NCI-H2081 (cell line): Measurements from ENCODE around the gene PEX11A.
"Not testable (repeated sequence)": the region's sequence is repeated elsewhere in the genome, so short reads cannot be mapped to it uniquely, and the experiment has no call there.

Experiments
- DNase-seq, 2 experiments: peaks; one replicate each; lab custom pipeline; 2025; lab: John Stamatoyannopoulos, UW

The PEX11A gene

DNA sequence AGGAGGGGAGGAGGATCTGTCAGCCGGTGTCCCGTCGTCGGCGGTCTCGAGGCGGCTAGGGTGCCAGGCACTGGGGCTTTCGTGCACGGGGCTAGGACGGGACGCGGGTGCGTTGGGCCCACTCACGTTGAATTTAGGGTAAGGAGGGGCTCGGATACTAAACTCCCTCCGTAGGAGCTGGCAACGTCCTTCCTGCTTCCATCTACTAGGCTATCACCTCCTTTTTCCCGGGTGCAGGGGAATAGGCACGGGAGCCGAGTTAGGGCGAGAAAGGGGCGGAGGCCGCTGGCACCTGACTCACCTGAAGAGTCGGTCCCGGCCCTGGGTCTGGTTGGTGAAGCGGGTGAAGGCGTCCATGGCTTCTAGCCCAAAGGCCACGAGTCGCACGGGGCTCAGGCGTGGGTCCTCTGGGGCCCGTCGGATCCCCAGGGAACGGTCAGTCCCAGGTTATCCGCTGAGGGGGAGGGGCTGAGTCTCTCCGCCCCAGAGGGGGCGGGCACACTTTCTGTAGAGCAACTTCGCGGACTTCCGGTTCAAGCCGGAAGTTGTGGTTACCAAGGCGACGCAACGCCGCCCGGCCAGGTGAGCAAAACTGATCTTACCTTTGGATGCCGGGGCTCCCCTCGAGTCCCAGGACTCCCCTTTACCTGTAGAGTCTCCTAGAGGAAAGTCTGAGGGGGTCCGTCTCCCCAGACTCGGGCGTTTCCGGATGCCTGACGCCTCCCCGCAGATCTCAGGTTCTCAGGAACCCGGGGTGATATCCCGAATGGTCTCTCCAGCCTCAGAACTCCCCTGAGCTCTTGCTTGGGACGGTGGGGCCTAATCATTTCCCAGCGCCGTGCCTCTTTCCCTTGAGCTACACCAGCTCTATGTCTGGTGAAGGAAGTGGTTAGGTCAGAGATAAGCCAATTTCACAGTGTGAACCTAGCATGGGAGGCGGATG is at the start of gene PEX11A, which contains the start of gene WDR93:
PEX11A (minus strand) TSS at position 479 of the 943 bp plus-strand sequence; CDS start at position 357, 122 bp downstream.
WDR93 (plus strand) TSS at position 536 of the 943 bp plus-strand sequence. CDS start 10,936 bp downstream, outside the sequence.
- DNase-seq: peak; percentile 76 to 86

DNA sequence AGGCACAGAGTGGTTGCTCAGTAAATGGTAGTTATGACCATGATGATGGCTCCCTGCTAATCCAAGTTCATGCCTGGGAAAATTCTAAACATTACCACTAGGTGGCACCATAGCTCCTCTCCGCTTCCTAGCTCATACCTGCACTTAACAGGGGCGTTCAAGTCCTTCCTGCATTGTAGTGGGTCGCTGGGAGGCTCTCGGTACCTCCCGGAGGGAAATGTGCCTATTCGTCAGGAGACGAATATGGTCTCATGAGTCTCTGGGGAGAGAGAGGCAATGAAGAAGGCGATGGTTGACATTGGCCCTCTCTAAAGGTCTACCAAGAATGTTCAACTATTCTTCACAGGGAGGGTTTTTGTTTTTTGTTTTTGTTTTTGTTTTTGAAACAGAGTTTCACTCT is 49.6 kb upstream of the PEX11A start:
- DNase-seq: peak; percentile 71 to 81

- DNase-seq: no peak
Observed at GRCh38 chr15:89735773-89736172, 45.2 kb upstream of the PEX11A start.

GRCh38 chr15:89732451-89733172 is 42.1 kb upstream of the PEX11A start:
- no peak for DNase-seq

DNA sequence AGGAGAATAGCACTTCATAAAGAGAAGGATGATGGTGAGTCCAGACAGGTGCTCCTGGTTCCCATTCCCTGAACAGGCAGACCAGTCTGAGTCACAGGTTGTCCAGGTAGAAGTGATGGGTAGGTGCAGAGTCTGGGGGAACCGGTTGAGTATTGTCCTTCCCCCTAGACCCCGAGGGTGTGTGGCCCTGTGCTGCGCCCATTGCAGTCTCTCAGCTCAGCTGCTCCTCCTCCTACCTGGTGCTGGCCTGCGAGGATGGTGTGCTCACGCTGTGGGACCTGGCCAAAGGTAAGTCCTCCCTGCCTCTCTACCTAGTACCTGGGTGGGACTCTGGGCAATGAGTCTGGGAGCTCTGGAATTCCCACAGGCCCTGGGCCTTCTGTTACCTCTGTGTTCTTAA is 40.7 kb upstream of the PEX11A start:
- DNase-seq: no peak

GRCh38 chr15:89728254-89728653 is 37.7 kb upstream of the PEX11A start:
- DNase-seq: no peak

DNA sequence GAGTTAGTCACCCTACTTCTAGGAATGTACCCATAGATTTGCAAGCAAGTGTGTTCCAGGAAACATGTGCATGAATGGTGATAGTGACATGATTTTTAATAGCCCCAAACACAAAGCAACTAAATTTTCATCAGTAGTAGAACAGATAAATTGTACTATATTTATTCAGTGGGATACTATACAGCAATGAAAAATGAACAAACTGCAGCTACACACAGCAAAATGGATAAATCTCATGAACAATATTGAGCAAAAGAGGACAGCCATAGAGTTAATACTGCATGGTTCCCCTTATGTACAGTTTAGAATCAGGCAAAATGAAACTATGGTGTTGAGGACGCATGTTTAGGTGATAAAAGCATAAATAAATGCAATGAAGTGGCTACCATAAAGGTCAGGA is 34.5 kb upstream of the PEX11A start:
- DNase-seq: no peak

GRCh38 chr15:89724621-89725020 is 34.1 kb upstream of the PEX11A start:
- no peak for DNase-seq

DNA sequence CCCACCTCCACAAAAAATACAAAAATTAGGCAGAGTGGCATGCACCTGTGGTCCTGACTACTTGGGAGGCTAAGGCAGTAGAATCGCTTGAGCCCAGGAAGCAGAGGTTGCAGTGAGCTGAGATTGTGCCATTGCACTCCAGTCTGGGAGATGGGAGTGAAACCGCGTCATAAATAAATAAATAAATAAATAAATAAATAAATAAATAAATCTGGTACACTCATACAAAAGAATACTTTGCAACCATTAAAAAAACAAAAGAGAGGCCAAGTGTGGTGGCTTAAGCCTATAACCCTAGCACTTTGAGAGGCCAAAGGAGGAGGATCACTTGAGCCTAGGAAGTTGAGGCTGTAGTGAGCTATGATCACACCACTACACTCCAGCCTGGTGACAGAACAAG is 32.5 kb upstream of the PEX11A start:
- DNase-seq: no peak

DNA sequence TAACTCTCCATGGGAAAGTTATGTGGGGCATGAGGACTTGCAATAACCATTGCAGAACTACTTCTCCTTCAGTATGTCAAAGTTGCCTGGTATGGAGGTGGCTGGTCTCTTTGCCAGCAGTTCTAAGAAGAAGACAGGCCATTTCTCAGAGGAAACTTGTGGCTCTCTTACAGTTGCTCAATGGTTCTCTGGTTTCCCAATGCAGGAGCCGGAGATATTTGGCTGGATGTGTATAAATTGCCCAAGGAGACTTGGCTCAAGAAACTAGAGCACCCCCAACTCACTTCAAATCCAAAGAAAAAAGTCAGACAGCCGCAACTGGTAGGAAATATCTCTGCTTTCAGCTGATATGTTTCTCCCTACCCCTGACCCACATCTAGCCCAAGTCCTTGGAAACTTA is 24.2 kb upstream of the PEX11A start:
- DNase-seq: no peak

- peak in 1 of 2 experiments; percentile 15 for DNase-seq
Observed at GRCh38 chr15:89707577-89707976, 17.0 kb upstream of the PEX11A start.

GRCh38 chr15:89704411-89704810 is 13.9 kb upstream of the PEX11A start:
- DNase-seq: no peak

DNA sequence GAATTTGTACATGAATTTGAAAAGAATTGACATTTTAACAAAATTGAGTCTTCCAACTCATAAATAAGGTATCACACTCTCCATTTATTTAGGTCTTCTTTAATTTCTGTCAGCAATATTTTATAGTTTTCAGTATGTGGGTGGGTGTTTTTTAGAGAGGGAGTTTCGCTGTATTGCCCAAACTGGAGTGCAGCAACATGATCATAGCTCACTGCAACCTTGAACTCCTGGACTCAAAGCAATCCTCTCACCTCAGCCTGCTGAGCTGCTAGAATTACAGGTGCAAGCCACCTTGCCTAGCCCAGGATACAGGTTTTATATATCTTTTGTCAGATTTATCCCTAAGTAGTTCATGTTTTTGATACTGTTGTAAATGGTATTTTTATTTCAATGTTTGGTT is 4.6 kb upstream of the PEX11A start:
- DNase-seq: no peak

GRCh38 chr15:89693696-89694095 is 3.1 kb upstream of the PEX11A start:
- DNase-seq: no peak

DNA sequence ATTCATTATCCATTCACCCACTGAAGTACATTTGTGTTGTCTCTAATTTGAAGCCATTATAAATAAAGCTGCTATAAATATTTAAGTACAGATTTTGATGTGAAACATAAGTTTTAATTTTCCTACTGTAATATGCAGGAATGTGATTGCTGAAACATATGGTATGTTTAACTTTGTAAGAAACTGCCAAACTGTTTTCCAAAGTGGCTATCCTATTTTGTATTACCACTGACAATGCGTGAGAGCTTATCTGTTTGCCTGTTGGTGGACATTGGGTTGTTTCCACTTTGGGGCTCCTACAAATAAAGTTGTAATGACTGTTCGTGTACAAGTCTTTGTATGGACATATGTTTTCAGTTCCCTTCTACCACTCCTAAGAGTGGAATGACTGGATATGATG is 2.5 kb upstream of the PEX11A start:
- no peak for DNase-seq

GRCh38 chr15:89689930-89690275 is 651 bp downstream of the PEX11A start:
- DNase-seq: not testable (repeated sequence)

DNA sequence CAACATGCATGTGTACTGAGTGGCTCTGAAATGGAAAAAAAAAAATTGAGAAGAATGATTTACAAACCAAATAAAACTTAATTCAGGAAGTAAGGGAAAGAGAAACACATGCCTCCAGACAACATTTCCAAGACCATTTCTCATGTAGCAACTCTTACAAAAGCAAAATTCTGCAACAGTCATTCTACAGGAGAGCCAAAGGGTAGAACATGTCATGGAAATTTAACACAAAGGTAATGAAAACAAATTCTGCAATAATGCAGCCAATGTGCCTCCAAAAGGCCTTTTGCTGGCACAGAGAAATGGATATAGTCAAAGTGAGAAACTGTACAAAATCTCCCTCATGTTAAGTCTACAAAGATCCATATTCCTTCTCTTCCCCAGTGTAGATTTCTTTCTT is 4.0 kb downstream of the PEX11A start:
- no peak for DNase-seq

DNA sequence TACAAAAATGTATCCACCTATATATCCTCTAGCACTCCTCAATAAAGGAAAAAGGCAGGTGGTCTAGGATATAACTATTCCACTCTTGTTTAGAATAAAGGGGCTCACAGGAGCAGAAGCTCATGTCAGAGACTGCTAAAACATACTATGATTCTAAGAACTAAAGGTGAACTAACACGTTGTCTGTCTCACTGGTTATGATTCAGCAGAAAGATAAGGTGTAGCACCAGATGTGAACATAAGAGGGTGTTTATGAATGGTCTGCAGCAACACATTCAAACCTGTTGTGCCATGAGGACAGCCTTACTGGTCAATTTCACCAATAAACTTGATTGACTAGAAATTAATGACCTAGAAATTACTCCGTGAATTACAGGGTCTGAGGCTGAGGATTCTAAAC is 4.6 kb downstream of the PEX11A start:
- no peak for DNase-seq

DNA sequence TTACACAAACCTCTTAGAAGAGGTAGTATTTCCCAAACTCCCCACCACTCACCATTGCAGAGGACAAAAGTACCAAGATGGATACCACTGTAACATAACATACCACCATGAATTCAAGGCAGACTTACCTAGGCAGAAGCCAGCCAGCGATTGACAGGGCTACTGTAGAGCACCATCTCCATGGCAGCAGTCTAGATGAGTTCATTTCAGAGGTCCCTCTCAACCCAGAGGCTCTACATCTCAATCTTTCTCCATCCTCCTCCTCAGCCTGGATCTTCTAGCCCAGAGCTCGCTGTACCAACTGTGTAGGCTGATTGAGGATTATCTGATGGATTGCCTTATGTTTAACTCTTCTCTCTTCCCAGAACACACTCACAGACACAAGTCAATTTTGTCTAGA is 9.4 kb downstream of the PEX11A start:
- DNase-seq: no peak

- no peak for DNase-seq
Observed at GRCh38 chr15:89680282-89680873, 10.2 kb downstream of the PEX11A start.

GRCh38 chr15:89679212-89679611 is 11.3 kb downstream of the PEX11A start, which contains the start of gene PLIN1:
PLIN1 (minus strand) TSS chr15:89679367; CDS start chr15:89677489, 1,878 bp downstream.
- no peak for DNase-seq

DNA sequence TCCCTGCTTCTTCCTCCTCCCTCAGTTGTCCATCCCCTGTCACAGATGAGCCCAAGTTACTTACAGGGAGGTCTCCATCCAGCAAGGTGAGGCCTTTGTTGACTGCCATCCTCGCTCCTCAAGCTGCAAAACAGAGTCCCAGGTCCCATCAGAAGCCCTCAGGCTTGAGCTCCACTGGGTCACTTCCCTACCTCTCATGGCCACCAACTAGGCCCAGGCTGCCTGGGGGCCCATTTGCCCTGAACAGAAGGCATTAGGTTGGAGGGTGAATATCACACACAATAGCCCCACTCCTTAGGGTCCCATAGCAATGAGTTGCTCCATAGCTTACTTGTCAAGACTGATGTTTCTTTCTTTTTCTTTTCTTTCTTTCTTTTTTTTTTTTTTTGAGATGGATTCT is 13.2 kb downstream of the PEX11A start:
- no peak for DNase-seq

DNA sequence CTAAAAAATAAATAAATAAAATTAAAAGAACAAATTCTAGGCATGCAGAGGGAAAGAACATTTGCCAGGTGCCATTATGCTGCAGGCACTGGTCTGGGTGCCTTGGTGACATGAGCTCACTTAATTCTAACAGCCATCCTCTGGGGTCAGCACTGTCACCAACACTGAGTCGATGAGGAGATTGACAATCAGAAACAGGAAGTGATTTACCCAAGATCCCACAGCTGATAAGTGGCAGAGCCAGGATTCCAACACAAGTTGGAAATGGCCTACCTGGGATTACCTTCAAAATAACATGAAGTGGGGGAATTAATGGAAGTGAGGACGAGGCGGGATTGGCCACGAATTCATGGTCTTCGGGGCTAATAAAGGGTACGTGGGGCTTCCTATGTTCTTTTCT is 14.9 kb downstream of the PEX11A start:
- DNase-seq: no peak
